HG03108 (cell line): ENCODE measurements around the gene XPO5.
"Not testable (repeated sequence)": the region's sequence is repeated elsewhere in the genome, so short reads cannot be mapped to it uniquely, and the experiment has no call there.

ENCODE experiments used
- ATAC-seq: cut with Tn5 transposase; IDR thresholded peaks from one replicate; pipeline ENCODE4 v1.9.1; 2021; ENCODE audit warnings: moderate library complexity; ENCODE audit not compliant: unreplicated experiment

The XPO5 gene

GRCh38 chr6:43499028-43499815, 76.6 kb downstream of the XPO5 start:
- no peak for ATAC-seq

DNA sequence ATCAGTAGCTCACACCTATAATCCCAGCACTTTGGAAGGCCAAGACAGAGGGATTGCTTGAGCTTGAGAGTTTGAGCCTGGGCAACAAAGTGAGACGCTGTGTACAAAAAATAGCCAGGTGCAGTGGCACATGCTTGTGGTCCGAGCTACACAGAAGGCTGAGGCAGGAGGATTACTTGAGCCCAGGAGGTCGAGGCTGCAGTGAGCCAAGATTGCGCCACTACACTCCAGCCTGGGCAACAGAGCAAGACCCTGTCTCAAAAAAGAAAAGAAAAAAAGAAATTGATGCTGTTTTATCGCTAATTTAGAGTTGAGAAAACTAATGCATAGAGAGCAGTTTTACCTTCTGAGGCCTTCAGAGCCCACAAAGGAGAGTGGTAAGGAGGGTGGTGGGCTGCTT, 77.5 kb downstream of the XPO5 start:
- ATAC-seq, result not testable (repeated sequence)

GRCh38 chr6:43497689-43498088, 78.1 kb downstream of the XPO5 start:
- no peak for ATAC-seq

DNA sequence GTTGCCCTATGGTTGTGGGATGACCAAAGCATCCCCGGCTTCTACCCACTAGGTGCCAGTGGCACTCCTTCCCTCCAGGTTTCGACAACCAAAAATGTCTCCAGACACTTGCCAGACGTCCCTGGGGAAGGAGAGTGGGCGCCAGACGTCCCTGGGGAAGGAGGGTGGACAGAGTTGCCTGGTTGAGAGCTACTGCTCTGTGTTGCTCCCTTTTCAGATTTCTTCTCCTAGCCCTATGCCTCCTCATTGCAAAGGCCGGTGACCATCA, 78.8 kb downstream of the XPO5 start:
- no peak for ATAC-seq

- no peak for ATAC-seq
Observed at GRCh38 chr6:43496370-43497128, 79.3 kb downstream of the XPO5 start.

DNA sequence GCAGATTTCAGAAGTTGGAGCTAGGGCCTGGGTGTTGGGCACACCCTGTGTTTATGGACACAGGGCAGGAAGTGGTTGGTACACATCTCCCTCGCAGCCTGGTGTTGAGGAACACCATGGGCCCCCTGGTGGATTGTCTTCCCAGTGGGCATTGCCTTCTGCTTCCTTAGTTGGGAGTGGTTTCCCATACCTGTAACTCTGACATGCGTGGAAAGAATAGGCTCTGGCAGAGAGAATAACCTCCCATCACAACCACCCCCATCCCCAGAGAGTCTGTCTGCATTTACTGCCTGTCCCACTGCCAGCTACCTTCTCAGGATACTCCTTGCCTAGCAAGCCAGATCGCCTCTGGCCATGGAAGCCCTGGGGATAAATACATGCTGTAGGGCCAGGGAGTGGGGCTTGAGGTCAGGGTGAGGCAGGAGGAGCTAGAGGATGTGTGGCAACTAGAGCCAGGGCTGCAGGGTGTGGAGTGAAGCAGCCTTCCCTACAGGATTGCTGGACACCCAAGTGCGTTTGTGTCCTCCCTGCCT, 80.4 kb downstream of the XPO5 start:
- ATAC-seq, result no peak

DNA sequence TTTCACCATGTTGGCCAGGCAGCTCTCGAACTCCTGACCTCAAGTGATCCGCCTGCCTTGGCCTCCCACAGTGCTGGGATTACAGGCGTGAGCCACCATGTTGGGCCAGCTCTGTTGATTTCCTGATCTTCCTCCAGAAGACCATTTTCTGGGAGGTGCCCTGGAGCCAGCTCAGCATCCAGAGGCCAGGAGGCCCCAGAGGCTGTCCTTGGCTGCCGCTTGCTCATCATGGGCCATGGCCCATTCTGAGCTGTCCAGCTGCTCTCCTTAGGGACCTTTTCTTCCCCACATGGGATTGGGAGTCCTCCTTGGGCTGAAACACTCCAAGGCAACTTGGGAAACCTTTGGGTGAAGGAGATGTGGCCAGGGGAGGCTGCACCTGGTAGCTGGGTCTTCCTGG, 81.1 kb downstream of the XPO5 start:
- ATAC-seq, result no peak

GRCh38 chr6:43494321-43494720, 81.5 kb downstream of the XPO5 start:
- ATAC-seq, result no peak

DNA sequence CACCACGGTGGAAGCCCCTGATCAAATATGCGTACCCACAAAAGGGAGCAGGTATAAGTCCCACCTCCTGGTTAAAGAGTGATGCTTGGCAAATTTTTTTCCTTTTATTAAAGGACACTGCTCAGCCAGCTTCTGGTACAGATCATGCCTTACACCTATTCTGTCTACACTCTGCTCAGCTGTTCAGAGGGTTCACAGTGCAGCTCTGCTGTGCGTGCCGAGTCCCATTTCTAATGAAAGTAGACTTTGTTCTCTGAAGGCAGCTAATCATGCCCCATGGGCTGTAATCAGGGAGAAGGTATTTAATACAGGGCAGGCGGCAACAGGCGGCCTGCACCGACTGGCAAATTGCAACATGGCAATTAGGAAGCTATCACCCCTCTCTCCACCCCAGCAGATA, 82.0 kb downstream of the XPO5 start:
- ATAC-seq, result no peak

DNA sequence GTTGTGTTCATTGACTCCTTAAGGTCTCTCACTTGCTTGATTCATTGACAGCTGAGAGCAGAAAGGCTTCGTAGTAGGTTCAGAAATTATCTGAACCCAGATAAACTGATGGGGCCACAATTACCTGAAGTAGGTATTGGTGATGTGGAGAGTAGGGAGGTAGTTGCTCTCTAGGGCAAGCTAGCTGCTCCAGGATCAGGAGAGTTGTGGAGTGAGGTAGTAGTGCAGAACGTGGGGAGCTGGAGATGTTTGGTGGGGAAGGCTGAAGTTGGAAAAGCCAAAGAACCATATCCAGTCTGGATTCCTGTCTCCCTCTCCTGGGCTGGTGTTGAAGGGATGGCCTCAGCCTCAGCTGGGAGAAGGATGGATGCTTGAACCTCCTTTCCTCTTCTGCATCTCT, 82.6 kb downstream of the XPO5 start:
- ATAC-seq, result no peak

- no peak for ATAC-seq
Observed at GRCh38 chr6:43492673-43493072, 83.2 kb downstream of the XPO5 start.

- no peak for ATAC-seq
Observed at GRCh38 chr6:43491750-43492661, 83.8 kb downstream of the XPO5 start.

GRCh38 chr6:43490523-43490939, 85.3 kb downstream of the XPO5 start:
- ATAC-seq, result no peak

GRCh38 chr6:43489277-43490072, 86.4 kb downstream of the XPO5 start:
- no peak for ATAC-seq

DNA sequence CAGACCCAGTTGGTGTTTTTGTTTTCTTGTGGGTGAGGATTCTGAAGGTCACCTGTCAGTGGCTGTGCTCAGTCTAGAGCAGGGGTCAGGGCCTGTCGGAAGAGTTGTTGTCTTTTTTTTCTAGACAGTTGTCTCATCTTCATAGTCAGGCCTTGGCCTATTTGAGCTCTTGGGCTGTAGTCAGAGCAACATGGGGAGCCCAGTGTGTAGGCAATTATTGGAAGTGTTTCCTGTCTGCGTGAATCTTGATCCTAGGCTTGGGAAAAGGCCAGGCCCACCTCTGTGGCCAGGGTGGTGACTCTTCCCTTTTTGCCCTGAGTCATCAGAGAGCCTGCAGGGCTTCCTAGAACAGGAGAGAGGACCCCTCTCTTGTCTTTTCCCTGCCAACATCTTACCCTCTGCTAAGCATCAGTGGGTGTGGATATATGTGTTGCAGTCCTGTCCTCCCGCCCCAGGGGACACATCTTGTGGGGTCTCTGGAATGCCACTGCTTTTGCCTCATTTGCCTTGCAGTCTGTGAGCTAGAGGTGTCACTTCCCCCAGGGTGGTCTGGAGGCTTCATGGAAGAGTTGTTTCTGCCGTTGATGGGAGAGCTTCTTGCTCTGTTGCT, 87.1 kb downstream of the XPO5 start:
- no peak for ATAC-seq

- ATAC-seq, result no peak
Observed at GRCh38 chr6:43481591-43482236, 94.1 kb downstream of the XPO5 start.

DNA sequence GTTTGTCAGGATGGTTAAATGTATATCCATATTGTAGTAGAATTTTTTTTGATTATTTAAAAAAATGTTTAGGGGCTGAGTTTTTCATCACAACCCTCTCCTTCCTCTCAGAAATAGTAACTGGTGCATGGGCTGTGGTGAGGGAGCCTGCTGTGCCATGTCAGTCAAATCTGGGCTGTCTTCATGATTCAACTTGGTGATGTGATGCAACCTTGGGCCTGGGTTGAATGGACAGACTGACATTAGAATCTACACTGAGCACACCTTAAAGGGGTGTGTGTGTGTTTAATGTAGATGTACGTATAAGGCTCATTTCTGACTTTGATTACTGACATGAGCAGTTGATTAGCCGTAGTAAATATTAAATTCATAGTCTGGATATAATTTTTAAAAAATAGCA, 94.8 kb downstream of the XPO5 start:
- ATAC-seq, result no peak

DNA sequence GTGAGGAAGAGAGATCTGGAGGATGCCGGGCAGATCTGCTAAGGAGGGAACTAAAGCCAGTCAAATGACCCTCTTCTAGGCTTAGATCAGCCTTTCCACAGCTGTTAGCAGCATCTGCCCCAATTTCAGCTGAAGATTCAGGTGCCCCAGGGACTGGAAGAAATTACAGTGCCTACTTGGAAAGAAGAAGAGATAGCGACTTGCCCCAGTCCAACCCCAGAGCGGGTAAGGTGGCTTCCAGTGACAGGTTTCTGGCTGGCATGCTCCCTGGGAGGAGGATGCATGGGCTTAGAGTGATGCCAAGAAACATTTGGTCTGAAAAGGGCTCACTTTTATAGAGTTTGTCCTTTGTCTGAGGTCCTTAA, 97.8 kb downstream of the XPO5 start:
- ATAC-seq, result no peak

DNA sequence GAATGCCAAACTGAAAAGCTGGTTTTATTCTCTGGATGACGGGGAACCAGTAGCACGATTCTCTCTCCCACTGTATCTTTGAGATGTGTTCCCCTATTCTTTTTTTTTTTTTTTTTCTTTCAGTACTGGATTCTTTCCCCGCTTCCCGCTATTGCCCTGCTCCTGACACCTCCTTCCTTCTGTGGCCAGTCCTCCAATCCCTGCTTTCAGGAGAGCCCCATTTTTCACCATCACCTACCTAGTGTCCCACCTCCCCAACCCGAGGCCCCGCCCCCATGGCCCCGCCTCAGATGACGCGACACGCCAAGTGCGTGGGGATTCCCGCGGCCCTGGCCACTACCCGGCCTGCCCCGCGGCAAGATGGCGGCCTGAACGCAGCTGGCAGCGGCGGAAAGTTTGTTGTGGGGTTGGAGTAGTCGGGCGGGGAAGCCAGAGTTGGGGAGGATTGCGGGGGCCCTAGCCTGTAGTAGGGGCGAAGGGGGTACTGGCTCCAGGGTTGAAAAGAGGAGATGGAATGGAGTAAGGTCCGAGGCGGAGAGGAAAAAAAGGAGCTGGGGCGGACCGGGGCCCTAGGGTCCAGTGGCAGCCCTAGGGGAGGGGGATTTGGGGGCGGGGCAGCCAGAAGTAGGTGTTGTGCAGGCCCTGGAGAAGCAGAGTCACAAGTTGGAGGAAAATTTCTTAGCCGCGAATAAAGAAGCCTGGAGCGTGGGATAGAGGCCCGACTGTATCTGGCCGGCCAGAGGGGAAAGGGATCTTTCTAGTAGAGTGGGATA, 98.4 kb downstream of the XPO5 start, which contains the start of gene TJAP1:
Gene TJAP1, plus strand, starts transcription at position 336 of the 773 bp plus-strand sequence. CDS start 21,432 bp downstream, outside the sequence.
- ATAC-seq, result peak; percentile 97
